Lung (tissue), 12 donors: ENCODE data around the gene B3GALT5. TPM values are rescaled to one million over a fixed set of nuclear protein-coding genes. Genes with fewer than 3 reads are reported as not detected.

ENCODE experiments used
- ATAC-seq: fragments of 200-7000 bp; cut with Tn5 transposase; one replicate; pipeline ENCODE4 v1.9.1; 2020; ENCODE audit warnings: moderate number of reproducible peaks; ENCODE audit not compliant: insufficient read depth, low FRiP score
- DNase-seq, 3 donors: peaks; one replicate each; pipeline ENCODE4 v3.0.0-alpha.2; 2013 to 2017
- H3K27ac ChIP-seq, 2 donors: one replicate each; pipeline ENCODE4 v1.5.1; 2013; ENCODE audit warnings: mild to moderate bottlenecking in 2 of 2, moderate library complexity in 2 of 2, control low read depth in 1 of 2, inconsistent platforms in 1 of 2, low read depth in 1 of 2, low read length in 1 of 2
- H3K27me3 ChIP-seq, 3 donors: one replicate each; pipeline ENCODE4 v1.5.1; 2013; ENCODE audit warnings: low read length in 2 of 3; ENCODE audit not compliant: control insufficient read depth in 3 of 3, insufficient read depth in 3 of 3
- H3K36me3 ChIP-seq, 4 donors: one replicate each; pipeline ENCODE4 v1.5.1; 2013; ENCODE audit warnings: low read length in 4 of 4, mild to moderate bottlenecking in 1 of 4, moderate library complexity in 1 of 4; ENCODE audit not compliant: control insufficient read depth in 4 of 4, insufficient read depth in 4 of 4
- H3K4me1 ChIP-seq, 5 donors: one replicate each; pipeline ENCODE4 v1.5.1; 2013; ENCODE audit warnings: low read length in 5 of 5, mild to moderate bottlenecking in 2 of 5, moderate library complexity in 1 of 5; ENCODE audit not compliant: control insufficient read depth in 5 of 5, insufficient read depth in 5 of 5
- H3K4me3 ChIP-seq: one replicate; pipeline ENCODE4 v1.5.1; 2013; ENCODE audit warnings: mild to moderate bottlenecking, control low read depth, moderate library complexity
- H3K9ac ChIP-seq, 2 donors: one replicate each; pipeline ENCODE4 v1.5.1; 2013; ENCODE audit warnings: low read length in 2 of 2, control low read depth in 1 of 2; ENCODE audit not compliant: insufficient read depth in 1 of 2
- H3K9me3 ChIP-seq, 4 donors: one replicate each; pipeline ENCODE4 v1.5.1; 2013; ENCODE audit warnings: low read length in 3 of 4, mild to moderate bottlenecking in 1 of 4, moderate library complexity in 1 of 4; ENCODE audit not compliant: control insufficient read depth in 4 of 4, insufficient read depth in 3 of 4
- WGBS, 2 donors: extraction: QIAGEN DNeasy Blood & Tissue Kit; methylation state at CpG; one replicate each; pipeline ENCODE4 v1.1.7; 2013; 5-methylcytosine and 5-hydroxymethylcytosine counted together
- polyA plus RNA-seq, 2 donors: library from polyadenylated mRNA; stranded (reverse); fragments of 200-250 nt; gene quantifications; one replicate each; pipeline ENCODE4 v1.2.1, GENCODE V29; 2013
- total RNA-seq, 2 donors: library from RNA; depleted of rRNA in 1 of 2; stranded (reverse); fragments of >200 nt in 1 of 2; gene quantifications; one replicate each; pipeline ENCODE4 v1.2.1, GENCODE V29; 2014 to 2021
- TF ChIP-seq, protein P1 (sequence below): IDR thresholded peaks from 2 replicates; pipeline ENCODE4 v1.5.1; 2012; ENCODE audit warnings: mild to moderate bottlenecking; ENCODE audit errors: control extremely low read depth, extremely low read depth
- donor health status: control.
- donor health status: control.
- donor health status: Bipolar disorder and iron deficiency.
- donor health status: healthy.
- donor health status: DM: yes; HTN: yes; CAD: no.

Gene B3GALT5
- total and polyA plus RNA-seq, 4 donors = 0.02 to 1.1 (median 0.50) TPM

DNA sequence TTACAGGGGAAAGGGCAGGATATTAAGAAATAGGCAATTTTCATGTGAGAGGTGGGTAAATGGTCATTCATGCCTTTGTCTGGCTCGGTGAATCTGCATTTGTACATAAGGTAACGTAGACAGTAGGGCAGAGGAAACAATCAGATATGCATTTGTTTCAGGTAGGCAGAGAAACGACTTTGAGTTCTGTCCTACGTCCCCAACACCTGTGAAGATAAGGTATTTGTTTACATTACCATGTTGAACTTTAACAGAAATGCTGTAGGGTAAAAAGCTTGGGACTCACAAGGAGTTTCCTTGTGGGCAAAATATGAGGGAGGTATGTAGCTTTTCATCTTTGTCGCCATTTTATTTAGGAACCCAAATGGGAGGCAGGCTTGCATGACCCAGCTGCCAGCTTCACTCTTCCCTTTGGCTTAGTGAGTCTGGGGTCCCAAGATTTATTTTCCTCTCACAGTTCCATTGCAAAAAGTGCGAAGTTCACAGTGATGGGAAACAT lies 31.4 kb downstream of the B3GALT5 start:
- Histone ChIP-seq H3K4me1 (peaks cover 0 to 13% (median 4%) of the 10 kb centered on the region in 5 donors), H3K4me3 (no peak overlapping the region), H3K27ac (no peak overlapping the region), H3K9me3 (peaks cover 0 to 2% (median 0%) of the 10 kb centered on the region in 4 donors), H3K36me3 (no peaks in the 10 kb centered on the region), H3K9ac (no peak overlapping the region), H3K27me3 (no peaks in the 10 kb centered on the region)
- DNase-seq (peak in 1 of 3 donors; percentile 20), ATAC-seq (no peak)
- WGBS, 2 donors = 70 to 83% methylated on average over 6 of the region's 6 CpGs
- TF ChIP-seq, protein P1, sequence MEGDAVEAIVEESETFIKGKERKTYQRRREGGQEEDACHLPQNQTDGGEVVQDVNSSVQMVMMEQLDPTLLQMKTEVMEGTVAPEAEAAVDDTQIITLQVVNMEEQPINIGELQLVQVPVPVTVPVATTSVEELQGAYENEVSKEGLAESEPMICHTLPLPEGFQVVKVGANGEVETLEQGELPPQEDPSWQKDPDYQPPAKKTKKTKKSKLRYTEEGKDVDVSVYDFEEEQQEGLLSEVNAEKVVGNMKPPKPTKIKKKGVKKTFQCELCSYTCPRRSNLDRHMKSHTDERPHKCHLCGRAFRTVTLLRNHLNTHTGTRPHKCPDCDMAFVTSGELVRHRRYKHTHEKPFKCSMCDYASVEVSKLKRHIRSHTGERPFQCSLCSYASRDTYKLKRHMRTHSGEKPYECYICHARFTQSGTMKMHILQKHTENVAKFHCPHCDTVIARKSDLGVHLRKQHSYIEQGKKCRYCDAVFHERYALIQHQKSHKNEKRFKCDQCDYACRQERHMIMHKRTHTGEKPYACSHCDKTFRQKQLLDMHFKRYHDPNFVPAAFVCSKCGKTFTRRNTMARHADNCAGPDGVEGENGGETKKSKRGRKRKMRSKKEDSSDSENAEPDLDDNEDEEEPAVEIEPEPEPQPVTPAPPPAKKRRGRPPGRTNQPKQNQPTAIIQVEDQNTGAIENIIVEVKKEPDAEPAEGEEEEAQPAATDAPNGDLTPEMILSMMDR = no peak

GRCh38 chr21:39645331-39645730 lies 32.6 kb downstream of the B3GALT5 start:
- Histone ChIP-seq H3K36me3 (no peaks in the 10 kb centered on the region), H3K9me3 (no peaks in the 10 kb centered on the region), H3K27me3 (no peaks in the 10 kb centered on the region), H3K4me3 (no peak overlapping the region), H3K9ac (no peak overlapping the region), H3K4me1 (peaks cover 0 to 13% (median 4%) of the 10 kb centered on the region in 5 donors), H3K27ac (no peak overlapping the region)
- TF ChIP-seq, protein P1 = no peak
- ATAC-seq (no peak), DNase-seq (no peak)
- WGBS, 2 donors = 74 to 84% methylated on average over 3 of the region's 3 CpGs

- Histone ChIP-seq H3K27me3 (no peaks in the 10 kb centered on the region), H3K4me1 (peaks cover 0 to 10% (median 4%) of the 10 kb centered on the region in 5 donors), H3K9ac (no peak overlapping the region), H3K4me3 (no peak overlapping the region), H3K27ac (no peak overlapping the region), H3K9me3 (peaks cover 0 to 6% (median 0%) of the 10 kb centered on the region in 4 donors), H3K36me3 (no peaks in the 10 kb centered on the region)
- TF ChIP-seq, protein P1 = no peak
- DNase-seq (no peak), ATAC-seq (no peak)
- 53 to 65% methylated on average over 6 of the region's 6 CpGs for WGBS, 2 donors
Measured at GRCh38 chr21:39647476-39647875, 34.7 kb downstream of the B3GALT5 start.

- H3K36me3 ChIP-seq = no peaks in the 10 kb centered on the region
- H3K4me1 ChIP-seq = peaks cover 0 to 2% (median 0%) of the 10 kb centered on the region in 5 donors
- H3K4me3 ChIP-seq = no peak overlapping the region
- no peaks in the 10 kb centered on the region for H3K27me3 ChIP-seq
- 85 to 89% methylated on average over 6 of the region's 6 CpGs for WGBS, 2 donors
- ATAC-seq (no peak), DNase-seq (no peak)
- H3K9me3 ChIP-seq = peaks cover 0 to 10% (median 3%) of the 10 kb centered on the region in 4 donors
- no peak overlapping the region for H3K9ac ChIP-seq
- no peak overlapping the region for H3K27ac ChIP-seq
- TF ChIP-seq, protein P1 = no peak
Measured at GRCh38 chr21:39648879-39649278, 36.1 kb downstream of the B3GALT5 start.
